SU-DHL-6 (cell line): Measurements from ENCODE around the gene NFKBIL1.

Experiments
- EZH2phosphoT487 ChIP-seq: fragments of 200-600 bp; sonication (generic), shearing (Covaris generic); conservative IDR thresholded peaks from 2 replicates; pipeline ENCODE4 v1.6.1; 2018; ENCODE audit warnings: mild to moderate bottlenecking, antibody characterized with exemption, low read length, moderate library complexity, mixed read lengths
- TF ChIP-seq, protein P1 (sequence below): fragments of 200-600 bp; sonication (generic); IDR thresholded peaks from one replicate; pipeline ENCODE4 v1.5.1; 2017; ENCODE audit warnings: antibody characterized with exemption, mild to moderate bottlenecking, low read length, moderate library complexity; ENCODE audit not compliant: insufficient read depth, poor library complexity, severe bottlenecking

DNA sequence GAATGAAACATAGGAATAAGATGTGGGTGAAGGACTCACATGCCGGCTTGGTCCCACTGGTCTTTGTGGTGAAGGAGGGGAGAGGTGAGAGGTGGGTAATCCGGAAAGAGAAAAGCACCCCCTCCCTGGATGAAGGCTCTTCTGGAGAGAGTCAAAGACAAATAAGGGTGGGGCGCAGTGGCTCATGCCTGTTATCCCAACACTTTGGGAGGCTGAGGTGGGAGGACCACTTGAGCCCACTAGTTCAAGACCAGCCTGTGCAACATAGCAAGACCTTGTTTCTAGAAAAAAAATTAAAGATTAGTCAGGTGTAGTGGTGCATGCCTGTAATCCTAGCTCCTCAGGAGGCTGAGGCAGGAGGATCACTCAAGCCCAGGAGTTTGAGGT lies 31.7 kb downstream of the NFKBIL1 start:
- TF ChIP-seq, protein P1, sequence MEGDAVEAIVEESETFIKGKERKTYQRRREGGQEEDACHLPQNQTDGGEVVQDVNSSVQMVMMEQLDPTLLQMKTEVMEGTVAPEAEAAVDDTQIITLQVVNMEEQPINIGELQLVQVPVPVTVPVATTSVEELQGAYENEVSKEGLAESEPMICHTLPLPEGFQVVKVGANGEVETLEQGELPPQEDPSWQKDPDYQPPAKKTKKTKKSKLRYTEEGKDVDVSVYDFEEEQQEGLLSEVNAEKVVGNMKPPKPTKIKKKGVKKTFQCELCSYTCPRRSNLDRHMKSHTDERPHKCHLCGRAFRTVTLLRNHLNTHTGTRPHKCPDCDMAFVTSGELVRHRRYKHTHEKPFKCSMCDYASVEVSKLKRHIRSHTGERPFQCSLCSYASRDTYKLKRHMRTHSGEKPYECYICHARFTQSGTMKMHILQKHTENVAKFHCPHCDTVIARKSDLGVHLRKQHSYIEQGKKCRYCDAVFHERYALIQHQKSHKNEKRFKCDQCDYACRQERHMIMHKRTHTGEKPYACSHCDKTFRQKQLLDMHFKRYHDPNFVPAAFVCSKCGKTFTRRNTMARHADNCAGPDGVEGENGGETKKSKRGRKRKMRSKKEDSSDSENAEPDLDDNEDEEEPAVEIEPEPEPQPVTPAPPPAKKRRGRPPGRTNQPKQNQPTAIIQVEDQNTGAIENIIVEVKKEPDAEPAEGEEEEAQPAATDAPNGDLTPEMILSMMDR: no peak
- TF ChIP-seq EZH2phosphoT487: no peak
